ENCODE results near the gene BCL7A.

The BCL7A gene

DNA sequence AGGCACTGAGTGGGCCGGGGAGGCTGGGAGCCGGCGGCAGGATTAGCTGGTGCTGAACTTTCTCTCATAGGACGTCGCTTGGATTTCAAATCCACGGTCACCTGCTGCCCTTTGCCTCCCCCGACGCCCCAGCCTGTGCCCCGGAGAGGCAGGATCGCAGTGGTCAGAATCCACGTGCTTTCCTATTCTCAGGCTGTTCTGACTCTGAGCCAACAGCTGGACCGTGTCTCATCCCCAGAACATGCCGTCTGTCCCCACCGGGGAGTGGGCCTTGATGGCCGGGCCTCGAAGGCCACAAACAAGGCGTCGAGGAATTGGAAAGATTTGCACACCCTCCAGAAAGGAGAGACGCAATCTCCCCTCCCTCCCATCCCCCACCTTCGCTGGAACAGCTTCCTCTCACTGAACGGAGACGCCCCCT lies 38.4 kb downstream of the BCL7A start:
- Histone ChIP-seq H3K27me3 (no peaks in the 10 kb centered on the region), H3K36me3 (peaks cover 50% of the 10 kb centered on the region), H3K4me1 (peaks cover 18% of the 10 kb centered on the region), H3K9me3 (no peaks in the 10 kb centered on the region), H3K4me3 (ENCODE audit: low read depth, low read length) (no peak overlapping the region)
- no peak for TF ChIP-seq CTCF (IDR thresholded peaks at IDR 0.05; ENCODE audit: low read depth, low read length)
- no peak for DNase-seq

DNA sequence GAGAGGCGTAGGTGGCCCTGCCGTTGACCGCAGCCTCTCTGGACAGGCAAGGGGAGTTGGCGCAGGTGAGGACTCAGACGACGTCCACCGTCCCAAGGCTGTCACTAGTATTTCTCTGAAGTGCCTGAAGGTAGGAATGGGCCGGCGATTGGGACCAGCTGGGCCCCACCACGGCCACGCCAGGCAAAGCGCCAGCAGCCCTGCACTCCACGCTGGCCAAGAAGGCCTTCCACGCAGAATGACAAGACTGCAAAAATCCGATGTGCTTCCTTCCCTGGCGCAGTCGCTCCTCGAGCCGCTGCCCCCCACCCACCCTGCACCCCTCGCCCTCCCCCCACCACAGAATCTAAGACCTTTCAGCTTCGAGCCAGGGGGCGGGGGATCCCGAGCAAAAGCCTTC lies 39.6 kb downstream of the BCL7A start:
- H3K36me3 ChIP-seq = peaks cover 39% of the 10 kb centered on the region
- TF ChIP-seq CTCF (IDR thresholded peaks at IDR 0.05; ENCODE audit: low read depth, low read length) = no peak
- no peaks in the 10 kb centered on the region for H3K9me3 ChIP-seq
- peaks cover 21% of the 10 kb centered on the region for H3K4me1 ChIP-seq
- H3K4me3 ChIP-seq (ENCODE audit: low read depth, low read length) = no peak overlapping the region
- H3K27me3 ChIP-seq = no peaks in the 10 kb centered on the region
- no peak for DNase-seq

GRCh38 chr12:122062832-122063693 lies 41.4 kb downstream of the BCL7A start:
- Histone ChIP-seq H3K4me3 (ENCODE audit: low read depth, low read length) (no peak overlapping the region), H3K36me3 (peaks cover 23% of the 10 kb centered on the region), H3K4me1 (peaks cover 21% of the 10 kb centered on the region), H3K27me3 (no peaks in the 10 kb centered on the region), H3K9me3 (no peaks in the 10 kb centered on the region)
- no peak for TF ChIP-seq CTCF (IDR thresholded peaks at IDR 0.05; ENCODE audit: low read depth, low read length)
- DNase-seq = peak; percentile 43

- H3K9me3 ChIP-seq = no peaks in the 10 kb centered on the region
- DNase-seq = peak; percentile 38
- H3K4me3 ChIP-seq (ENCODE audit: low read depth, low read length) = no peak overlapping the region
- peaks cover 17% of the 10 kb centered on the region for H3K36me3 ChIP-seq
- no peak for TF ChIP-seq CTCF (IDR thresholded peaks at IDR 0.05; ENCODE audit: low read depth, low read length)
- H3K27me3 ChIP-seq = no peaks in the 10 kb centered on the region
- peaks cover 21% of the 10 kb centered on the region for H3K4me1 ChIP-seq
These were observed 42.0 kb downstream of the BCL7A start for GRCh38 chr12:122063694-122064024.

- peak; percentile 85 for TF ChIP-seq CTCF (IDR thresholded peaks at IDR 0.05; ENCODE audit: low read depth, low read length)
- no peak overlapping the region; the same call in 1 of the 2 replicates for H3K4me3 ChIP-seq (ENCODE audit: low read depth, low read length)
- no peaks in the 10 kb centered on the region for H3K9me3 ChIP-seq
- peaks cover 12% of the 10 kb centered on the region for H3K36me3 ChIP-seq
- H3K27me3 ChIP-seq = no peaks in the 10 kb centered on the region
- peaks cover 21% of the 10 kb centered on the region for H3K4me1 ChIP-seq
- DNase-seq = peak; percentile 98
These were observed 42.5 kb downstream of the BCL7A start for GRCh38 chr12:122064025-122064777.

Measured in BE2C (cell line).